Hematopoietic multipotent progenitor cell treated with erythropoietin and hydrocortisone succinate and interleukin-3 and kit ligand, for 17 days (in vitro differentiated cells): ENCODE measurements around the gene ZNF552.

Source experiments
- DNase-seq: peaks from one replicate; pipeline ENCODE4 v3.0.0-alpha.2; 2015; ENCODE audit warnings: low spot score

ZNF552 gene

GRCh38 chr19:57776764-57777296 lies 37.9 kb downstream of the ZNF552 start:
- no peak for DNase-seq

- no peak for DNase-seq
Measured at GRCh38 chr19:57773488-57773887, 41.2 kb downstream of the ZNF552 start.

DNA sequence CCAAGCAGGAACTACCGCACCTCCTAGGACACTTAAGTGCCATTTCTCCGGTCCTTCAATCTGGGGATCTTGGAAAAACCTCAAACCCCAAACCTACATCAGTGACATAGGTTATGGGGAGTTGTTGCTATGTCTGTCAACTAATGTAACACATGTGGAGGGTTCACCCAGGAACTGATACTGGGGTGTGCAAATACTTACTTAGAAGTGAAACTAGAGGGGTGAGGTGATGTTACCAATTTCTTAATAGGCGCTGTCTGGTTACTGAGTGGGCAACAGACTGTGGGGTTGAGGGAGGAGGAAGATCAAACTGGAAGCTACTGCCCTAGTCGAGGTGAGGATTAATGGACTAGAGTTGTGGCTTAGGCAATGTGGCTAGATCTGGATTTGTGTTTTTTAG lies 43.3 kb downstream of the ZNF552 start:
- no peak for DNase-seq

GRCh38 chr19:57769345-57770131 lies 45.2 kb downstream of the ZNF552 start, which contains the start of gene ZNF586:
TSS of gene ZNF586 (plus strand) at chr19:57769676. CDS start at chr19:57769843, 167 bp downstream.
- peak; percentile 86 for DNase-seq

GRCh38 chr19:57759096-57759495 lies 55.6 kb downstream of the ZNF552 start:
- no peak for DNase-seq

GRCh38 chr19:57757941-57758340 lies 56.8 kb downstream of the ZNF552 start:
- DNase-seq: no peak
